Posterior vena cava (tissue), 2 donors: ENCODE measurements around the gene NUDT2. TPM values are rescaled to one million over a fixed set of nuclear protein-coding genes. Genes with fewer than 3 reads are reported as not detected.
A peak's percentile ranks its signal among the peaks of the same experiment; 100 is the strongest.

Experiments used
- DNase-seq: peaks from one replicate; pipeline ENCODE4 v3.0.0-alpha.2; 2020; ENCODE audit warnings: low spot score
- intact Hi-C, 2 donors: fragments of 100-400 bp; cut with DNase I; formaldehyde crosslinking; loops; one replicate each; pipeline versions ENCODE4 v1.14.1 to v1.14.2; 2022 to 2023
- total RNA-seq, 2 donors: library from RNA; stranded (reverse); fragmentation: NEBNext Ultra II Directional; extraction: Animal tissue kit (Norgen Biotek cat#: 25700); gene quantifications; one replicate each; pipeline ENCODE4 v1.2.1, GENCODE V29; 2021
- donor health status: DM: yes; HTN: yes; CAD: no.
- donor health status: DM: yes; HTN: yes; CAD: no.

The NUDT2 gene
- total RNA-seq, 2 donors from 2014 or later, result 14.0 to 14.9 TPM

DNA sequence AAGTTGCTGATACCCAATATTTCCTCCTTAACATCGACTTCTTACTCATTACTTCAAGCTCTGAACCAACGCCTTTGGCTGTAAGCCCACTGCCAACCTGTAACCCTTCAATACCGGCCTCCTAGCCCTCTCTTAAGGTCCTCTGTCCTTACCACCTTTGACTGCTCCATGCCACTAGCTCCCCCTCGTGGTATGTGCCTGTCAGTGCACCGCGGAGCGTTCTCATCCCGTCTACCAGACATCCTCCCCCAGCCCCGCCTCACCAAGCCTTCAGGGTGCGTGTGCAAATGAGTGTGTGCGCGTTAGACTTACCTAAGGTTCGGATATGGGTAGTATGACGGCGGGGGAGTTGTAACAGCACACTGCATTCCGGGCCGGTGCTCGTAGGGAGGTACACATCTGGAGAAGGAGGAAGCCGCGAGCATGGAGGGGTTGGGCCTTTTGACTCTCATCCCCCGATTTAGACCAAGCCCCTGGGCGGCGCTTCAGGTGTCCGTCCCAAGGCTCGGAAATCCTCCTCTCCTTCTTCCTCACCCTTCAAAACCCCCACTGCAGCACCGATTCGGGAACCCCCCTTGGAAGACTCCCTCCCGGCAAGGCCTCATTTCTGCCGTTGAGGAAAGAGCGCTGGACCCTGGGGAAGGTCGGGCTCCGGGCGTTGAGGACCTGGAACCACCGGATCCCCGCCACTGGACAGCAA is 50.1 kb downstream of the NUDT2 start:
- intact Hi-C loops, result loop anchor here in 1 of 2 donors (2.0 kb wide), 1 partner anchor 47 kb away; no protein-coding TSS in a partner anchor
- DNase-seq, result peak; percentile 95

DNA sequence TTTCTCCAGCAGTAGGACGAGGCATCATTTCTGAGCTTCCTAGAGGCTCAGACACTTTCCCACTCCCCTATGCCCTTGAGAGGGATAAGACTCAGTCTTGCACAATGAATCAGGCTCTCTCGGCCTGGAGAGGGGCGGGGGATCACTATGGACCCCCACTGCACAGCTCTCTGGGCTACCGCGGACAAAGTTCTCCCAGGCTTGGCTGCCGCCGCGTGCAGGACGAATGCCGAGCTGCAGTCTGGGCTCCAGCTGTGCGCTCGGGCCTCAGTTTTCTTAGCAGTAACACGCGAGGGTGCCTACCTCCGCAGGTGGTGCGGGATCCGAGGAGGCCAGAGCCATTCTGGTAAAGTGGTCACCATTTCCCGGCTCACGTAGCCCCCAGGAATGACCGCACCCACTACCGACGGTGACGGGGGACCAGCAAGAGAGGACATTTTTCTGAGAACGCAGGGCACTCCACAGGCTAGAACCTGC is 50.7 kb downstream of the NUDT2 start:
- no peak for DNase-seq
- intact Hi-C loops, result no loop called here

DNA sequence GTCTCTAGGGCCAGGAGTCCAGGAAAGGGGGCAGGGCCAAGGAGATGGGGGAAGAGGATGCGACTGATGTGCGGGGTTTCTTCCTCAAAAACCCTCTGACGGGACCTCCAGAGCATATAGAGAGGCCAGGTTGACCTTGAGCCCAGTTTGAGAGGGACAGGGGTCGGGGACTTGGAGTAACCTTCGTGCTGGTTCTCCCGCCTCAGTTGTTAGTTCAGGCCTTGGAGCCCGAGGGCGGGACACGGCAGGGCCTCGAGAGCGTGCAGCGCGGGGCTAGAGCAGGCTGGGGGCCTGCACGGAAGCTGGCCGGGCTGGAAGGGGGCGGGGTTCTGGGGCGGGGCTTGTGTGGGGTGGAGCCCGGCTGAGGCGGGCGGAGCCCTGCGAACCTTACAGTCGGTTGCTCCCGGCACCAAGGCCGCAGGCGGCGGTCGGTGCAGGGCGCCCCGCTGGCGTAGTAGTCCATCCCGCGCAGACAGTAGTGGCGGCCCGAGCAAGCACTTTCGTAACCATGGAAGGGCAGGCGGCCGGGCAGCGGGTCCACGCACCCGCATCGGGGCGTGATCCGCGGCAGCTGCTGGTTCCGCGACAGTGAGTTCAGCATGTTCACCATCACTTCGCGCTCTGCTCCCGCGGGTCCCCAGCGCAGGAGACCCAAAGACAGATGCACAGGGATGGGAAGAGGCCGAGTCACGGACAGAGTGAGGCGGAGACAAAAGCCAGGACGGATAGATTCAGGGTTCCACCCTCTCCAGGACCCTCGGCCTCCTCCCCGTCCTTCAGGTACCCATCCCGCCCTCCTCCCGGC is 51.3 kb downstream of the NUDT2 start:
- intact Hi-C loops, result no loop called here
- DNase-seq, result peak; percentile 92

DNA sequence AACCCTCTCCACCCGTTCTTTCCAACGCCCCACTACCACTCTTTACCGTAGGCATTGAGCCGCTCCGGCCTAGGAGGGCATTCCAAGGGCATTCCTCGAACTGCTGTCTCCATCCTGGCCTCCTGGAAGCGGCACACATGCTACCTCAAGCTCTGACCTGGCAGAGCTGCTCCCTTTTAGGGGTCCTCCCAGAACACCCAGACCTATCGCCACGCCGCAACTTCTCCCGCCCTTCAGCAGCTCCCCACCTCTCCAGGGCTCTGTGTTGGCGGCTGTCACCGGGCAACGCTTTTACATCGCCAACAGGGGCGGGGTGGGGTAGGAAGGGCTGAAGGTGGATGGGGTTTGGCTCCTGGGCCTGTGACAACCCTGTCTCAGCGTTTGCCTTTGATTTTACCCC is 52.0 kb downstream of the NUDT2 start:
- intact Hi-C loops, result no loop called here

DNA sequence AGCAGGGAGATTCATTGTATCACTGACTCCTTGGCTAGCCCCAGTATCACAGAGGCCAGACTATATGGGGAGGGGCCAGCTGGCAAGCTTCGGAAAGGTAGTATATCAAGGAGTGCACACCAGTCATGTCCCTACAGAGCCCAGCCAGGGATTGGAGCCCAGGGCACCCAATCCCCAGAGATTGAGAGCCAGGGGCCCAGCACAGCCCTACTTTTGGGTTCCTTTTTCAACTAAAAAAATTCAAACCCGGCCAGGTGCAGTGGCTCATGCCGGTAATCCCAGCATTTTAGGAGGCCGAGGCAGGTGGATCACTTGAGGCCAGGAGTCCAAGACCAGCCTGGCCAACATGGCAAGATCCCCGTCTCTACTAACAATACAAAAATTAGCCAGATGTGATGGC is 52.7 kb downstream of the NUDT2 start:
- intact Hi-C loops, result no loop called here
- DNase-seq, result no peak

More for the DNA sequence above, 52.0 kb downstream of the NUDT2 start:
- no peak for DNase-seq

DNA sequence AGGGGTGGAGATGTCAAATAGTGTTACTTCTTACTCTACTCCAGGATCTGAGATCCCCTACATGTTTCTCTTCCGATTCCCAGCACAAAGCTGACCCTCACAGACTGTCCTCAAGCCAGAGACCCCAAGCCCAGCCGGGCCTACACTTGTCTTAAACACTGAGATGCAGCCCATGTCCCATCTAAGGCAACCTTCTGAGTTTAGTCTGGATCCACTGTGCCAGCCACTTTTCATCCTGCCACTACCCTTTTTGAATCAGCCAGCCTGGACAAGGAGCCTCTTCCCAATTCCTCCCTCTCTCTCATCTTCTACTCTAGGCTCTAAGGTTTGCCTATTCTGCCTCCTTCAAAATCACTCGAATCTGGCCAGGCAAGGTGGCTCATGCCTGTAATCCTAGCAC is 53.5 kb downstream of the NUDT2 start:
- intact Hi-C loops, result loop anchor here in 1 of 2 donors (1.0 kb wide), 1 partner anchor 21 kb away; no protein-coding TSS in a partner anchor
- DNase-seq, result no peak

DNA sequence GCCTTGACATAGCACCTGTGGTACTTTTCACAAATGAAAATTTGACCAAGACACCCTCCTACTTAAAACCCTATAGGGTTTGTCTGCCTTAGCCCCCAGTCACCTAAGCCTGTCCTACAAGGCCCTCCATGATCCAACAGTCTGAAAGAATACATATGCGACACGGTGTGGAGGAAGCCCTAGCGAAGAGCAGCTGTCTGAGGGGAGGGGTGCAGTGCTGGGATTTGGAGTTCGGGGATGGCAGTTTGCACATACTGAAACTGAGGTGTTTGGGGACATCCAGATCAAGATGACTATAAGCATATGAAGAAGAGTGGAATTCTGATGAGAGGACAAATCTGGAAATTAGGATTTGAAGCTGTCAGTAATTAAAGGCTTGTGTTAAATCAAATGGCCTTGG is 54.5 kb downstream of the NUDT2 start:
- intact Hi-C loops, result loop anchor here in 1 of 2 donors (1.0 kb wide), 1 partner anchor 20 kb away; no protein-coding TSS in a partner anchor
- no peak for DNase-seq

DNA sequence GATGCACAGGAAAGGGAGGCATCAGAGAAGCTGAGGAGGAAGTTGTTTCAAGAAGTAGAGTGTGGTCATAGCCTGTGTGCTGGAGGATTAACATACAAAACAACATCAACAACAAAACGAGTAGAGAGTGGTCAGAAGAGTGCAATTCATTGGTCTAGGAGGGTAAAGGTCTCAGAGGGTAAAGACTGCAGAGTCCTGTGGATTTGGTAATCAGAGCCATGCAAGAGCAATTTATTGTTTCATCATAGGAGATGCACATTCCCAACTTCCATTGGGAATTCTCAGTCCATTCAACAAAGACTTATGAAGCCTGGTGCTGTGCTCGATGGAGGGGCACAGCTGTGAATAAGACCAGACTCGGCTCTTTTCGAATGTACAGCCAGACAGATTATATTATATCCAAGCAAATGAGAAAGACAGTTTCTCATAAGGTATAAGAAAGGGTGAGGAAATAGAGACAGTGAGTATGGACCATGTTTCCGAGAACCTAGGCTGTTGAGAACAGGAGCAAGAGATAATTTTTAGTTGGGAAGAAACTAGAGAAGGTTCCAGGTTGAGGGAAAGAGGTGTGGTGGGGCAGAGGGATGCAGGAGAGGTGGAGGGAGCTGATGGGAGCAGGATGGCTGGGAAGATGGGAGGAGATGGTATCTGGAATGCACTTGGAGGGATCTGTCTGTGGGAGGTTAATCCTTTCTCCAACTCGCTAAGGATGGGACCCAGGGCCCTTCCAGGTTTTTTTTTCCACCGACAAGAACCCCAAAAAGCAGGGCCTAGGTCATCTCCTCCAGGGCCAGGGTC is 55.2 kb downstream of the NUDT2 start:
- intact Hi-C loops, result no loop called here
- DNase-seq, result no peak

DNA sequence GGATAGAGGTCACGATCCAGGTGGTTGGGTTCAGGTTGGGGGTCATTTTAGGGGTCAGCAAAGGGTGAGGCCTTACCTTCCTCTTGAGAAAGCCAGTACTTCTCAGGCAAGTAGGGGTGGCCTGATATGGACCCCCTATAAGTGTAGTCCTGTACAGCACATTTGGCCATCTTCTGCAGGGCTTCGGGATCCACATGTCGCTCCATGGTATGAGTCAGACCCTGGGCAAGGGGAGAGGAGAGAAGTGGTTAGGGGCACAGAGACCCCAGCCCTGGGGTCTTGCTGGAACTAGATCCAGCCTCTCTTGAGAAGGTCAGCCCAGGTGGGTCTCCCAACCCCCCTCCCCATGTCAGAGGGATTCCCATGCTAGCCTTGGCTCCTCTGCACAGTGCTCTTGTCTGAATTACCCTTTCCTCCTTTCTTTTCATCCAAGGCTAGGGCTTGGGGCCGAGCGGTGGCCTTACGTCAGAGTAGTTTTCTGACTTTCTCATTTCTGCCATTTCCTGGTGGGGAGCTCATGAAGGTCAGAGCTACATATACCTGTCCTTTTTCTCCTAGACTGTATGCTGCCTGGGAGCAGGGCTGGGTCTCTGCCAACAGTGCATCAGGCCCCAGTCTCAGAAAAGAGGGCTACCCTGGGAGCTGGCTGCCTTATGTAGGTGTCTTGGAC is 56.3 kb downstream of the NUDT2 start:
- intact Hi-C loops, result no loop called here
- peak; percentile 77 for DNase-seq

DNA sequence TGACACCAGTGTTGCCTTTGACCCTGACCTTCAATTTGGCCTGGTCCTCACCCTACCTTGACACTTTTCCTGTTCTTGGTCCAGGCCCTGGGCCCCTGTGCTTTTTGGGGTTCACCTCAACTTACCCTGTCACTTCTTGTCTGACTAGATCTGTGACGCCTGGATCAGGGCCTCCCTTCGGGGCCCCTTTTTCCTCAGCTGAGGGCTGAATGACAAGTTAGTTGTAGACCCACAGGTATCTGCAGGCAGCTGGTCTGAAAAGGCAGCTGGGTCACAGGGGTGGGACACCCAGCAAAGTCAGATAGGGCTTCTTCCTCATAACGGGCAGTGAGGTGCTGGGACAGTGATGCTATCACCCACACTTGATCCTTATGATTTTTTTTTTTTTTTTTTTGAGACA is 57.3 kb downstream of the NUDT2 start:
- intact Hi-C loops, result no loop called here
- DNase-seq, result peak; percentile 64

DNA sequence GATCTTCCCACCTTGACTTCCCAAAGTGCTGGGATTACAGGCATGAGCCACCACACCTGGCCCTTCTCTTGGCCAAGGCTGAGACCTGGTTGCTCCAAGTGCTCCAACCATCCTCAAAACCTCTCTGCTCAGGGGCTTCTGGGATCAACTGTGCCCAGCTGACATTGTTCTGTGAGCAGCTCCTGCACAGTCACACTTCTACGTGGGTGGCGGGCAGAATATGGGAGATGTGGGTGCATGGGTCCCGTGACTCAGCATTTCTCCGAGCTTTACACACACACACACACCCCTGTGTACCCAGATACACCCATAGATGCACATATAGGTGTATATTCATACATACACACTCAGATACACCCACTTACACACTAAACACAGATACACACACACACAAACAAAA is 57.9 kb downstream of the NUDT2 start:
- intact Hi-C loops, result no loop called here
- DNase-seq, result peak; percentile 70

DNA sequence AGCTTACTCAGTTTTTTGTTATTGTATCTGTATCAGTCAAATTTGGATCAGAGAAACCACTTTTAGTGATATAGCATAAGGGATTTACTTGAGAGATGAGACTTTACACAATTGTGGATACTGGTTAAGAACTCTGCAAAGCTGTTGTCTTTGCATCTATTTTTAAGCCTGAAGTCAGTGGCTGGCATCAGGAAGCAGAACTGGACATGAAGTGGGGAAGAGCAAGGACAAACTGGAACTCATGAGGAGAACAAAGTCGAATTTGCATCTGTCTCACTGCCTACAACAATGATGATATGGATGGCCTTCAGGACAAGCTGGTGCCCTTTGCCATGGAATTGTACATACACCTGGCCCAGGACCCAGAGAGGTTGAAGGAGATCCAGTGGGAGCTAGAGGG is 63.1 kb downstream of the NUDT2 start:
- intact Hi-C loops, result no loop called here
- DNase-seq, result no peak

Other genes with a start within 250 kb of the NUDT2 start
- 10 to 100 TPM; 20.5 to 32.9 TPM for gene DCAF12, start 202.9 kb upstream of the NUDT2 start, total RNA-seq
- 10 to 100 TPM; 42.8 to 44.9 TPM for gene UBAP1, start 150.5 kb upstream of the NUDT2 start, total RNA-seq
- under 1 TPM; 0.38 to 0.74 TPM for gene KIF24, start 301 bp upstream of the NUDT2 start, total RNA-seq
- 10 to 100 TPM; 12.0 to 30.6 TPM for gene MYORG, start 47.3 kb downstream of the NUDT2 start, total RNA-seq
- 10 to 100 TPM; 26.3 to 39.3 TPM for gene FAM219A, start 129.0 kb downstream of the NUDT2 start, total RNA-seq
- not detected for gene DNAI1, start 129.2 kb downstream of the NUDT2 start, total RNA-seq
- gene ENHO, start 193.4 kb downstream of the NUDT2 start, total RNA-seq, result under 1 TPM; 0.24 to 0.74 TPM